ENCODE measurements around the gene BEAN1.

DNA sequence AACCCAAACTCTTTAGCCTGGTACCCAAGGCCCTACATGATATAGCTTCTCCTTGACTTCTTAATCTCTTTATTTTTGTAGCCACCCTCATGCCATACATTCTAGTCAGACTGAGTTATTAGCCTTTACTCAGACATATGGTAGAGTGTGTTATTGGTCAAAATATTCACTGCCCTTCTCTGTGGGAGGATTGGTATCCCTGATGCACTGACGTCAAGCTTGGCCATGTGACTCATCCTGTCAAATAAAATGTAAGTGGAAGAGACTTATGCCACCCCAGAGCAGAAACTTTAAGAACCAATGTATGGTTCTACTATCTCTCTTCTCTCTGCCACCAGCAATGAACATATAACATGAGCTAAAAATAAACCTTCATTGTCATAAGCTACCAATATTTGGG lies 12.2 kb upstream of the BEAN1 start:
- TF ChIP-seq, protein P1, sequence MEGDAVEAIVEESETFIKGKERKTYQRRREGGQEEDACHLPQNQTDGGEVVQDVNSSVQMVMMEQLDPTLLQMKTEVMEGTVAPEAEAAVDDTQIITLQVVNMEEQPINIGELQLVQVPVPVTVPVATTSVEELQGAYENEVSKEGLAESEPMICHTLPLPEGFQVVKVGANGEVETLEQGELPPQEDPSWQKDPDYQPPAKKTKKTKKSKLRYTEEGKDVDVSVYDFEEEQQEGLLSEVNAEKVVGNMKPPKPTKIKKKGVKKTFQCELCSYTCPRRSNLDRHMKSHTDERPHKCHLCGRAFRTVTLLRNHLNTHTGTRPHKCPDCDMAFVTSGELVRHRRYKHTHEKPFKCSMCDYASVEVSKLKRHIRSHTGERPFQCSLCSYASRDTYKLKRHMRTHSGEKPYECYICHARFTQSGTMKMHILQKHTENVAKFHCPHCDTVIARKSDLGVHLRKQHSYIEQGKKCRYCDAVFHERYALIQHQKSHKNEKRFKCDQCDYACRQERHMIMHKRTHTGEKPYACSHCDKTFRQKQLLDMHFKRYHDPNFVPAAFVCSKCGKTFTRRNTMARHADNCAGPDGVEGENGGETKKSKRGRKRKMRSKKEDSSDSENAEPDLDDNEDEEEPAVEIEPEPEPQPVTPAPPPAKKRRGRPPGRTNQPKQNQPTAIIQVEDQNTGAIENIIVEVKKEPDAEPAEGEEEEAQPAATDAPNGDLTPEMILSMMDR (IDR thresholded peaks at IDR 0.05) = no peak
- TF ChIP-seq, protein P2, sequence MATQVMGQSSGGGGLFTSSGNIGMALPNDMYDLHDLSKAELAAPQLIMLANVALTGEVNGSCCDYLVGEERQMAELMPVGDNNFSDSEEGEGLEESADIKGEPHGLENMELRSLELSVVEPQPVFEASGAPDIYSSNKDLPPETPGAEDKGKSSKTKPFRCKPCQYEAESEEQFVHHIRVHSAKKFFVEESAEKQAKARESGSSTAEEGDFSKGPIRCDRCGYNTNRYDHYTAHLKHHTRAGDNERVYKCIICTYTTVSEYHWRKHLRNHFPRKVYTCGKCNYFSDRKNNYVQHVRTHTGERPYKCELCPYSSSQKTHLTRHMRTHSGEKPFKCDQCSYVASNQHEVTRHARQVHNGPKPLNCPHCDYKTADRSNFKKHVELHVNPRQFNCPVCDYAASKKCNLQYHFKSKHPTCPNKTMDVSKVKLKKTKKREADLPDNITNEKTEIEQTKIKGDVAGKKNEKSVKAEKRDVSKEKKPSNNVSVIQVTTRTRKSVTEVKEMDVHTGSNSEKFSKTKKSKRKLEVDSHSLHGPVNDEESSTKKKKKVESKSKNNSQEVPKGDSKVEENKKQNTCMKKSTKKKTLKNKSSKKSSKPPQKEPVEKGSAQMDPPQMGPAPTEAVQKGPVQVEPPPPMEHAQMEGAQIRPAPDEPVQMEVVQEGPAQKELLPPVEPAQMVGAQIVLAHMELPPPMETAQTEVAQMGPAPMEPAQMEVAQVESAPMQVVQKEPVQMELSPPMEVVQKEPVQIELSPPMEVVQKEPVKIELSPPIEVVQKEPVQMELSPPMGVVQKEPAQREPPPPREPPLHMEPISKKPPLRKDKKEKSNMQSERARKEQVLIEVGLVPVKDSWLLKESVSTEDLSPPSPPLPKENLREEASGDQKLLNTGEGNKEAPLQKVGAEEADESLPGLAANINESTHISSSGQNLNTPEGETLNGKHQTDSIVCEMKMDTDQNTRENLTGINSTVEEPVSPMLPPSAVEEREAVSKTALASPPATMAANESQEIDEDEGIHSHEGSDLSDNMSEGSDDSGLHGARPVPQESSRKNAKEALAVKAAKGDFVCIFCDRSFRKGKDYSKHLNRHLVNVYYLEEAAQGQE (IDR thresholded peaks at IDR 0.05; ENCODE audit: insufficient read depth in 1 of 2, low read depth in 2 of 2, low read length in 1 of 2) = no peak
- no peak for TF ChIP-seq POLR2AphosphoS5 (IDR thresholded peaks at IDR 0.05; ENCODE audit: low read depth, low read length)
- TF ChIP-seq TCF7L2 (IDR thresholded peaks at IDR 0.05; ENCODE audit: low read depth, low read length) = no peak

Measured in Panc1 (cell line).